GM12878 (cell line): ENCODE data around the gene DPP4. TPM values are rescaled to one million over a fixed set of nuclear protein-coding genes. Genes with fewer than 3 reads are reported as not detected.

Source experiments
- ATAC-seq: fragments of 200-7000 bp; cut with Tn5 transposase; 3 replicates; pipeline ENCODE4 v1.9.1; 2020; ENCODE audit warnings: mild to moderate bottlenecking, moderate library complexity
- BruUV-seq: library from RNA; stranded (reverse); fragments of 400-500 nt; replicated peaks from 2 replicates; lab custom pipeline; 2021; lab: Mats Ljungman, UMichigan
- CTCF ChIA-PET: fragments of 300-600 bp; sonication (Branson Sonifier 250); formaldehyde crosslinking; extraction: SDS; loops from one replicate; lab custom pipeline; 2021; ENCODE audit warnings: inconsistent platforms; lab: Yijun Ruan, JAX
- POLR2A ChIA-PET: fragments of 350-600 bp; formaldehyde crosslinking; extraction: SDS; loops from one replicate; lab custom pipeline; 2021; ENCODE audit warnings: inconsistent platforms; lab: Charles Lee
- RAD21 ChIA-PET: fragments of 300-600 bp; sonication (Branson Sonifier 250); formaldehyde crosslinking; loops from one replicate; lab custom pipeline; 2023; ENCODE audit warnings: antibody characterized with exemption; ENCODE audit not compliant: unreplicated experiment; lab: Charles Lee
- SMC1A ChIA-PET: fragments of 300-600 bp; sonication (Branson Sonifier 250); formaldehyde crosslinking; loops from one replicate; lab custom pipeline; 2023; ENCODE audit not compliant: unreplicated experiment, uncharacterized antibody; lab: Charles Lee
- DNase-seq: peaks from one replicate; pipeline ENCODE4 v3.0.0-alpha.2; 2011; ENCODE audit warnings: low read depth, low spot score
- FAIRE-seq: peaks from 3 replicates; lab custom pipeline; 2011; peaks lifted over from hg19 to GRCh38; lab: Jason Lieb, UNC
- H2AFZ ChIP-seq: 2 replicates; pipeline ENCODE4 v1.6.0; 2011; ENCODE audit warnings: low read depth, low read length, control low read depth; ENCODE audit not compliant: control insufficient read depth
- H3K27ac ChIP-seq: 2 replicates; pipeline ENCODE4 v1.5.1; 2011; ENCODE audit warnings: control low read depth; ENCODE audit not compliant: control insufficient read depth, insufficient read depth
- H3K27me3 ChIP-seq, 2 experiments: replicated peaks in 1 of 2; 2 replicates each; pipeline versions ENCODE4 v1.6.0 to v1.6.1; 2011; ENCODE audit warnings: low read length in 1 of 2; ENCODE audit not compliant: control insufficient read depth in 2 of 2, insufficient read depth in 2 of 2
- H3K36me3 ChIP-seq, 2 experiments: 2 replicates each; pipeline ENCODE4 v1.5.1; 2011; ENCODE audit warnings: low read length in 1 of 2; ENCODE audit not compliant: control insufficient read depth in 2 of 2, insufficient read depth in 2 of 2
- H3K4me1 ChIP-seq: 2 replicates; pipeline ENCODE4 v1.6.1; 2011; ENCODE audit warnings: mild to moderate bottlenecking, low read length, moderate library complexity, mixed read lengths; ENCODE audit not compliant: control insufficient read depth, insufficient read depth
- H3K4me2 ChIP-seq: 2 replicates; pipeline ENCODE4 v1.6.0; 2011; ENCODE audit warnings: control low read depth; ENCODE audit not compliant: control insufficient read depth, insufficient read depth
- H3K4me3 ChIP-seq: fragments of 200-600 bp; sonication (generic); 2 replicates; pipeline ENCODE4 v1.5.1; 2016
- H3K79me2 ChIP-seq: 2 replicates; pipeline ENCODE4 v1.6.0; 2011; ENCODE audit warnings: low read length; ENCODE audit not compliant: control insufficient read depth, insufficient read depth
- H3K9ac ChIP-seq: 2 replicates; pipeline ENCODE4 v1.8.0; 2011; ENCODE audit warnings: low read length, control low read depth, mixed read lengths; ENCODE audit not compliant: control insufficient read depth, insufficient read depth
- H3K9me3 ChIP-seq: replicated peaks from 3 replicates; pipeline ENCODE4 v1.5.1; 2011; ENCODE audit warnings: mild to moderate bottlenecking, low read length; ENCODE audit not compliant: control insufficient read depth, insufficient read depth
- H4K20me1 ChIP-seq: 2 replicates; pipeline ENCODE4 v1.6.0; 2011; ENCODE audit not compliant: control insufficient read depth, insufficient read depth
- EED ChIP-seq: sonication (generic); IDR thresholded peaks from 2 replicates; pipeline ENCODE4 v1.6.1; 2016; ENCODE audit warnings: antibody characterized with exemption, low read depth
- EZH2 ChIP-seq: IDR thresholded peaks from 2 replicates; pipeline ENCODE4 v1.6.1; 2012; ENCODE audit warnings: low read depth, mild to moderate bottlenecking, control low read depth, inconsistent platforms, low read length, borderline replicate concordance; ENCODE audit not compliant: control insufficient read depth
- GABPA ChIP-seq: IDR thresholded peaks from 2 replicates; pipeline ENCODE4 v1.6.1; 2014; ENCODE audit warnings: antibody characterized with exemption, low read depth, mild to moderate bottlenecking, inconsistent platforms
- KAT2A ChIP-seq: conservative IDR thresholded peaks from 2 replicates; pipeline ENCODE4 v1.6.1; 2011; ENCODE audit warnings: low read depth, low read length; ENCODE audit not compliant: control insufficient read depth
- KLF5 ChIP-seq: fragments of 450-650 bp; IDR thresholded peaks from 2 replicates; pipeline ENCODE4 v1.6.1; 2014; ENCODE audit warnings: mild to moderate bottlenecking; ENCODE audit not compliant: partially characterized antibody
- NFIC ChIP-seq: IDR thresholded peaks from 2 replicates; pipeline ENCODE4 v1.6.1; 2012; ENCODE audit warnings: low read depth, mild to moderate bottlenecking, inconsistent platforms, low read length, moderate library complexity
- NR2F1 ChIP-seq: fragments of 450-650 bp; conservative IDR thresholded peaks from 2 replicates; pipeline ENCODE4 v1.6.1; 2017; ENCODE audit warnings: mild to moderate bottlenecking
- RELA ChIP-seq: fragments of 450-650 bp; IDR thresholded peaks from 2 replicates; pipeline ENCODE4 v1.8.0; 2014; ENCODE audit warnings: borderline replicate concordance; ENCODE audit not compliant: partially characterized antibody
- SRF ChIP-seq, 2 experiments: IDR thresholded peaks; 2 replicates each; pipeline ENCODE4 v1.6.1; 2011; ENCODE audit warnings: low read depth in 2 of 2, low read length in 2 of 2, mild to moderate bottlenecking in 1 of 2, moderate library complexity in 1 of 2
- TARDBP ChIP-seq: IDR thresholded peaks from 2 replicates; pipeline ENCODE4 v1.6.1; 2016; ENCODE audit warnings: borderline replicate concordance
- TCF7 ChIP-seq: IDR thresholded peaks from 2 replicates; pipeline ENCODE4 v1.6.1; 2014; ENCODE audit warnings: antibody characterized with exemption, borderline replicate concordance
- WRNIP1 ChIP-seq: IDR thresholded peaks from 2 replicates; pipeline ENCODE4 v1.6.1; 2011; ENCODE audit warnings: low read depth, low read length, improper control_type of control experiment, borderline replicate concordance
- WGBS: methylation state at CpG from one replicate; pipeline ENCODE4 v1.1.6; 2016; ENCODE audit warnings: low lambda C conversion rate; ENCODE audit not compliant: insufficient replicate concordance, insufficient coverage; ENCODE audit errors: missing lambda C conversion rate; 5-methylcytosine and 5-hydroxymethylcytosine counted together
- in situ Hi-C: fragments of 300-500 bp; cut with MboI; formaldehyde crosslinking; loops from 9 replicates; pipeline ENCODE4 v1.14.3; 2018; ENCODE audit warnings: mixed read lengths
- intact Hi-C: fragments of 100-400 bp; cut with micrococcal nuclease; formaldehyde crosslinking; loops from one replicate; pipeline ENCODE4 v1.14.2; 2022; ENCODE audit not compliant: unreplicated experiment
- polyA plus RNA-seq, 11 experiments: library from polyadenylated mRNA; depleted of rRNA in 4 of 11; unstranded in 6 of 11; stranded (reverse) in 5 of 11; fragments of >200 nt; fragmentation: Nextera tagmentation in 4 of 11; fragmentation: Illumina TruSeq in 1 of 11; extraction: Ambion mirVana in 4 of 11; extraction: Trizol in 1 of 11; gene quantifications; 1 replicate in 1 of 11; 2 replicates in 10 of 11; pipeline versions ENCODE4 v1.2.1 to v1.2.3, GENCODE V29; 2011 to 2016; ENCODE audit warnings: inconsistent platforms in 2 of 11, missing spikeins in 2 of 11, low read depth in 1 of 11
- total RNA-seq, 4 experiments: library from RNA; depleted of rRNA in 3 of 4; stranded (reverse); fragments of >200 nt in 3 of 4; fragmentation: Illumina TruSeq in 1 of 4; extraction: Trizol in 1 of 4; gene quantifications; 2 replicates each; pipeline versions ENCODE4 v1.2.1 to v1.2.3, GENCODE V29; 2013 to 2021
- TF ChIP-seq, protein P1 (sequence below): fragments of 450-650 bp; IDR thresholded peaks from 2 replicates; pipeline ENCODE4 v1.6.1; 2017; ENCODE audit warnings: mild to moderate bottlenecking, low read depth, inconsistent platforms; ENCODE audit not compliant: poor library complexity, severe bottlenecking

The DPP4 gene
- total and polyA plus RNA-seq, 10 of the 15 experiments (the other 5 are each of a cell fraction or from before 2014, with no cell fraction given): 4.1 to 11.4 (median 9.3) TPM

- TF ChIP-seq, protein P1, sequence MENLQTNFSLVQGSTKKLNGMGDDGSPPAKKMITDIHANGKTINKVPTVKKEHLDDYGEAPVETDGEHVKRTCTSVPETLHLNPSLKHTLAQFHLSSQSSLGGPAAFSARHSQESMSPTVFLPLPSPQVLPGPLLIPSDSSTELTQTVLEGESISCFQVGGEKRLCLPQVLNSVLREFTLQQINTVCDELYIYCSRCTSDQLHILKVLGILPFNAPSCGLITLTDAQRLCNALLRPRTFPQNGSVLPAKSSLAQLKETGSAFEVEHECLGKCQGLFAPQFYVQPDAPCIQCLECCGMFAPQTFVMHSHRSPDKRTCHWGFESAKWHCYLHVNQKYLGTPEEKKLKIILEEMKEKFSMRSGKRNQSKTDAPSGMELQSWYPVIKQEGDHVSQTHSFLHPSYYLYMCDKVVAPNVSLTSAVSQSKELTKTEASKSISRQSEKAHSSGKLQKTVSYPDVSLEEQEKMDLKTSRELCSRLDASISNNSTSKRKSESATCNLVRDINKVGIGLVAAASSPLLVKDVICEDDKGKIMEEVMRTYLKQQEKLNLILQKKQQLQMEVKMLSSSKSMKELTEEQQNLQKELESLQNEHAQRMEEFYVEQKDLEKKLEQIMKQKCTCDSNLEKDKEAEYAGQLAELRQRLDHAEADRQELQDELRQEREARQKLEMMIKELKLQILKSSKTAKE: no peak
- TF ChIP-seq NFIC (no peak), KAT2A (no peak), RELA (no peak), KLF5 (no peak), TCF7 (no peak), GABPA (no peak), WRNIP1 (no peak)
Measured at GRCh38 chr2:161975813-161976160, 98.2 kb downstream of the DPP4 start (continued).

GRCh38 chr2:161975062-161975812 is 98.8 kb downstream of the DPP4 start:
- no peak overlapping the region for H3K4me3 ChIP-seq
- H2AFZ ChIP-seq: no peak overlapping the region
- WGBS: 13% methylated on average over 3 of the region's 3 CpGs
- DNase-seq (no peak), ATAC-seq (no peak)
- H3K9me3 ChIP-seq: no peaks in the 10 kb centered on the region
- H3K4me2 ChIP-seq: no peak overlapping the region
- no peaks in the 10 kb centered on the region for H3K27me3 ChIP-seq
- no peak overlapping the region for H3K27ac ChIP-seq
- in situ Hi-C loops: no loop called here
- TF ChIP-seq EZH2: no peak
- TF ChIP-seq SRF (IDR thresholded peaks at IDR 0.05; ENCODE audit: low read depth in 2 of 2, low read length in 2 of 2): no peak
- no peak for TF ChIP-seq TARDBP
- no peak for TF ChIP-seq NR2F1
- TF ChIP-seq RELA: no peak
- no peak for TF ChIP-seq EED
- TF ChIP-seq, all 136 proteins: peak for 0
- Histone ChIP-seq H4K20me1 (no peaks in the 10 kb centered on the region), H3K9ac (no peak overlapping the region), H3K4me1 (no peaks in the 10 kb centered on the region), H3K79me2 (no peaks in the 10 kb centered on the region), H3K36me3 (no peaks in the 10 kb centered on the region)
- POLR2A ChIA-PET: no interaction called here
- no TSS peak for BruUV-seq
- CTCF ChIA-PET: no interaction called here
- RAD21 ChIA-PET: no interaction called here
- no peak for FAIRE-seq
- SMC1A ChIA-PET: no interaction called here
- intact Hi-C loops: no loop called here
